Stimulated activated naive CD8-positive, alpha-beta T cell treated with anti-CD3 and anti-CD28 coated beads, Interleukin-15, Interleukin-2, amounts not matched to agents 100 ng/mL and 50 ng/mL, for 24 hours (primary cell): ENCODE data around the gene SURF1.

Source experiments
- H3K27ac Mint-ChIP-seq: one replicate; pipeline ENCODE4 v1.8.0; 2021; ENCODE audit warnings: mild to moderate bottlenecking, mixed read lengths
- H3K27me3 Mint-ChIP-seq: one replicate; pipeline ENCODE4 v1.8.0; 2021; ENCODE audit warnings: mixed read lengths
- H3K36me3 Mint-ChIP-seq: one replicate; pipeline ENCODE4 v1.8.0; 2021; ENCODE audit warnings: low read depth, mixed read lengths
- H3K4me1 Mint-ChIP-seq: one replicate; pipeline ENCODE4 v1.8.0; 2021; ENCODE audit warnings: low read depth, mixed read lengths
- H3K4me3 Mint-ChIP-seq: one replicate; pipeline ENCODE4 v1.8.0; 2021; ENCODE audit warnings: mild to moderate bottlenecking, mixed read lengths
- H3K9me3 Mint-ChIP-seq: one replicate; pipeline ENCODE4 v1.8.0; 2021; ENCODE audit warnings: mixed read lengths

The SURF1 gene

GRCh38 chr9:133315997-133316396 lies 40.3 kb downstream of the SURF1 start:
- Mint-ChIP-seq H3K9me3 (no peaks in the 10 kb centered on the region), H3K27ac (no peak overlapping the region), H3K4me3 (no peak overlapping the region), H3K27me3 (no peaks in the 10 kb centered on the region), H3K4me1 (no peaks in the 10 kb centered on the region), H3K36me3 (no peaks in the 10 kb centered on the region)

GRCh38 chr9:133309608-133310007 lies 46.7 kb downstream of the SURF1 start:
- Mint-ChIP-seq H3K4me3 (no peak overlapping the region), H3K36me3 (no peaks in the 10 kb centered on the region), H3K4me1 (no peaks in the 10 kb centered on the region), H3K9me3 (no peaks in the 10 kb centered on the region), H3K27ac (no peak overlapping the region), H3K27me3 (peaks cover 15% of the 10 kb centered on the region)

DNA sequence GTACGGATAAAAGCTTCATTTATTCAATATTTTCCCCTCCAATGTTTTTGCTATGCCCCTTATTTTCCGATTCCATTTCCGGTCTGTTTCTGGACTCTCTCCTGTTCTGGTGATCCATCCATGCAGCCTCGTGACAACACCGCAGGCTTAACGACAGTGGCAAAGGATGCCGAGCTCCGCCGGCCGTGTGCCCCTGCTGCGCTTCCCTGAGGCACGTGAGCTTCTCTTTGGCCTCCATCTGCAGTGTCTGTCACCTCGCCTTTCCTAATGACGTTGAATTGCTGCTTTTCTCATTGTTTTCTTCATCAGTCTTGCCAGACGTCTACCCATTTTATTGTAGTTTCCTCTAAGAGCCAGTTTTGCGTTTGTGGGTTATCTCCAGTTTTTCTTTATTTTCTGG lies 49.0 kb downstream of the SURF1 start:
- Mint-ChIP-seq H3K27me3 (peaks cover 15% of the 10 kb centered on the region), H3K4me3 (no peak overlapping the region), H3K27ac (no peak overlapping the region), H3K9me3 (no peaks in the 10 kb centered on the region), H3K36me3 (no peaks in the 10 kb centered on the region), H3K4me1 (no peaks in the 10 kb centered on the region)

DNA sequence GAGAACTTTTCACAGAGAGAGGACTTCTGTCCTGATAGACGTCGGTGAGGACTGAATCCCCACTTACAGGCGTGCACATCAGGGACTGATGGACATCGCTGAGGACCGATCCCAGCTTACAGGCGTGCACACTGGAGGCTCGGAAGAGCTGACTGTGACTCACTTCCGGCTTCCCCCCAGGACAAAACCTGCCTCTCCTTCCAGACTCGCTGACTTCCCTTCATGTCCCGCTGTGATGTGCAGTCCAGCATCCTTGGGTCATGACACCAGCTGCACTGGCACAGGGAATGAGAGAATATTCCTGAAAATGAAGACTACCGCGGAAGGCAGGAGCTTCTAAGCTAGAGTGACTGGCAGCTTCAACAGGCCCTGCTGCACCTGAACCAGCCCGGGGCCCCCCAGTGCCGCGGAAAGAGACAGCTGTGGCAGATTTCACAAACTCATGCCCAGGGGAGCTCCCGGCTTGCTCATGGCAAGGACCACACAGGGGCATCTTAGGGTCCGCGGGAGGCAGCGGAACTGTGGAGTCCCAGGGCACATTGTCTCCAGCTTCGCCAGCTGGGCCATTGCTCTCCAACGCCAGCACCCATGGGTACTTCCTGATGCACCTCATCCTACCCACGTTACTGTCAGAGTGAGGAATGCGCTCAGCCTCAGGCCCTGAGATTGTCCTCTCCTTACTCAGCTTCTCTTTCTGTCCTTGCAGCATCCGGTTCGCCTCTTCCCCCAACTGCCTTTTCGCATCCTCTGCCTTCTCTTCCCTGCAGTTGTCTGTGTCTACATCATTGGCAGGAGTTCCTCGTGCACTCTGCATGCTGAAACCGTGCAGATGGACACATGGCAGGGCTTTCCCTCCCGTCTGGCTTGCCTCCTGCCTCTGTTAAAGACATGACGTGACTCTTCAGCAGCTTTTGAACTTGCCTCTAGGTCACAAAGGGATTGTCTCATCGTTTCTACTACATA lies 49.8 kb downstream of the SURF1 start:
- Mint-ChIP-seq H3K4me3 (no peak overlapping the region), H3K36me3 (no peaks in the 10 kb centered on the region), H3K27me3 (peaks cover 15% of the 10 kb centered on the region), H3K4me1 (no peaks in the 10 kb centered on the region), H3K27ac (no peak overlapping the region), H3K9me3 (no peaks in the 10 kb centered on the region)

GRCh38 chr9:133305731-133306130 lies 50.6 kb downstream of the SURF1 start:
- no peaks in the 10 kb centered on the region for H3K36me3 Mint-ChIP-seq

DNA sequence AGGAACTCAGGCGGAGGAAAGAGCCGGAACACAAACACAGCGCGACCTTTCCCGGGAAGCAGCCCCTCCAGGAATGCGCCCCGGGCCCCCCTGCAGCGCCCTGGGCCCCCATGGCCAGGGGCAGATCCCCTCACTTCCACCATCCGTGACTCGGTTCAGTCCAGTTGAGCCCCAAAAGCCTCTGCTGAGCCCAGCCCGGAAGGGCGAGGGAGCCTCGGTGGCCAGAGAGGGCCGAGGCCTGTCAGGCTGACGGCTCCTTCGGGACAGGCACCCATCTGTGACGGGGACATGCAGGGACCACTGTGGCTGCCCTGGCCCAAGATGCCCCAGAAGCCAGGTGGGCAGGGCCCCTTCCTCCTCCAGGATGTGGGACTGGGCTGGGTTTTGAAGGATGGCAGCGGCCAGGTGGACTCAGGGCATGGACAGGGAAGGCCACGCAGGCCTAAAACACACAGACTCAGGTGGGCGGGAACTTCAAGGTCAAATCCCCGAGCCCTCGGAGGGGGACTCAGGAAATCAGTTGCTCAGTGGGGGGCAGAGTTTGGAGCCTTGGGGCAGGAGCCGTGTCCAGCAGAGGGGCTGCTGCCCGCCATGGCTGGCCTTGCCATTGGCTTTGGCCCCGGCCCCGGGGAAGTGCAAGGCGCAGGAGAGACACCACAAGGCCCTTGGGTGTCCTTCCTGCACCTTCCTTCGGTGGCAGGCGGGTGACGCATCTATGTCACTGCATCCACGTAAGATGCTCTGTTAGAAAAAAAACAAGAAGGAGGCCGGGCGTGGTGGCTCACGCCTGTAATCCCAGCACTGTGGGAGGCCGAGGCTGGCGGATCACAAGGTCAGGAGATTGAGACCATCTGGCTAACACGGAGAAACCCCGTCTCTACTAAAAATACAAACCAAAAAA lies 51.6 kb downstream of the SURF1 start:
- Mint-ChIP-seq H3K27ac (no peak overlapping the region), H3K36me3 (no peaks in the 10 kb centered on the region), H3K27me3 (peaks cover 15% of the 10 kb centered on the region), H3K9me3 (no peaks in the 10 kb centered on the region), H3K4me1 (no peaks in the 10 kb centered on the region), H3K4me3 (no peak overlapping the region)

More at GRCh38 chr9:133305731-133306130, 50.6 kb downstream of the SURF1 start:
- H3K4me1 Mint-ChIP-seq, result no peaks in the 10 kb centered on the region
- no peak overlapping the region for H3K27ac Mint-ChIP-seq
- H3K27me3 Mint-ChIP-seq, result peaks cover 15% of the 10 kb centered on the region
- no peak overlapping the region for H3K4me3 Mint-ChIP-seq
- no peaks in the 10 kb centered on the region for H3K9me3 Mint-ChIP-seq

- Mint-ChIP-seq H3K27ac (no peak overlapping the region), H3K4me1 (no peaks in the 10 kb centered on the region), H3K27me3 (peaks cover 13% of the 10 kb centered on the region), H3K36me3 (no peaks in the 10 kb centered on the region), H3K4me3 (no peak overlapping the region), H3K9me3 (no peaks in the 10 kb centered on the region)
These were observed 52.2 kb downstream of the SURF1 start for GRCh38 chr9:133304158-133304470.

DNA sequence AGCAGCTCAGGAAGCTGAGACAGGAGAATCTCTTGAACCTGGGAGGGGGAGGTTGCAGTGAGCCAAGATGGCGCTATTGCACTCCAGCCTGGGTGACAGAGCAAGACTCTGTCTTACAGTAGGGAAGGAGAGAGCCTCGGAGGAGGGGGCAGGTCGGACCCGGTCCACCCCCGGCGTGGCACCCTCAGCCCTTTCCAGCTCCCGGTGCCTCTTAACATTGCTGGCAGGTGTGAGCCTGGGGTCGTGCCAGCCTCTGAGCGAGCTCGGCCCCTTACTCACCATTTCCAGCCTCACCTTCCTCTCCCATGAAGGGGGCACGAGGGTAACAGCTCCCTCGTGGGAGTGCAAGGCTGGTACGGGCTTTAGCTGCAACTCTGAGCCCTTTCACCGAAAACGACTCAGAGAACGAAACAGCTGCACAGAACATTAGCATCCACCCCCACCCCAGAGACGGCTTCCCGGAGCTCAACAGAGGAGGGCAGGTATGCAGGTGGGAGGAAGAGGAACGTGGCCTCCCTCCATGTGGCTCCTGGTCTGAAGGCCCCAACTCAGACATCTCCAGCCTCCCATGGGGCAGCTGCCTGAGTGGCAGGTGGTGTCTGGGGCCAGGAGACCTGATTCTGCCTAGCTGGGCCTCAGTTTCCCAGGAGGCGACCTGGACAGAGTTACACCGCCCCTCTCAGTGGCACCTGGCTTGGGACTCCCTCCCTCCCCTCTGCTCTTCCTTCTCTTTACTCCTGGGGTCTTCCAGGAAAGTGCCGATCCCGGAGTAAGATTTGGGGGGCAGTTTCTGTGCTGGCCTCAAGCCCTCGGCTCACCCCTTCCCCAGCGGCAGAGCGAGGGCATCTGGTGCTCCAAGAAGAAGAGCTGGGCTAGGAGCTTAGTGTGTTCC lies 52.8 kb downstream of the SURF1 start:
- Mint-ChIP-seq H3K36me3 (no peaks in the 10 kb centered on the region), H3K4me1 (no peaks in the 10 kb centered on the region), H3K27me3 (peaks cover 9% of the 10 kb centered on the region), H3K9me3 (no peaks in the 10 kb centered on the region), H3K4me3 (no peak overlapping the region), H3K27ac (no peak overlapping the region)
